HL-60 (cell line): Measurements from ENCODE around the gene SLC6A6.
A peak's percentile ranks its signal among the peaks of the same experiment; 100 is the strongest.

ENCODE experiments used
- GABPA ChIP-seq: IDR thresholded peaks from 2 replicates; pipeline ENCODE4 v1.6.1; 2012; ENCODE audit warnings: low read depth
- POLR2AphosphoS5 ChIP-seq: IDR thresholded peaks from 2 replicates; pipeline ENCODE4 v1.6.1; 2012; ENCODE audit warnings: low read depth
- REST ChIP-seq: IDR thresholded peaks from 2 replicates; pipeline ENCODE4 v1.6.1; 2012; ENCODE audit warnings: low read depth; ENCODE audit not compliant: insufficient replicate concordance
- SPI1 ChIP-seq: IDR thresholded peaks from 2 replicates; pipeline ENCODE4 v1.6.1; 2012; ENCODE audit warnings: low read depth, mild to moderate bottlenecking, borderline replicate concordance
- TF ChIP-seq, protein P1 (sequence below): IDR thresholded peaks from one replicate; pipeline ENCODE4 v1.5.1; 2011; ENCODE audit warnings: low read length, control low read depth, inconsistent platforms; ENCODE audit not compliant: insufficient read depth

- peak; percentile 70; the same call in 1 of the 2 replicates for TF ChIP-seq SPI1
- no peak for TF ChIP-seq REST
- TF ChIP-seq, protein P1, sequence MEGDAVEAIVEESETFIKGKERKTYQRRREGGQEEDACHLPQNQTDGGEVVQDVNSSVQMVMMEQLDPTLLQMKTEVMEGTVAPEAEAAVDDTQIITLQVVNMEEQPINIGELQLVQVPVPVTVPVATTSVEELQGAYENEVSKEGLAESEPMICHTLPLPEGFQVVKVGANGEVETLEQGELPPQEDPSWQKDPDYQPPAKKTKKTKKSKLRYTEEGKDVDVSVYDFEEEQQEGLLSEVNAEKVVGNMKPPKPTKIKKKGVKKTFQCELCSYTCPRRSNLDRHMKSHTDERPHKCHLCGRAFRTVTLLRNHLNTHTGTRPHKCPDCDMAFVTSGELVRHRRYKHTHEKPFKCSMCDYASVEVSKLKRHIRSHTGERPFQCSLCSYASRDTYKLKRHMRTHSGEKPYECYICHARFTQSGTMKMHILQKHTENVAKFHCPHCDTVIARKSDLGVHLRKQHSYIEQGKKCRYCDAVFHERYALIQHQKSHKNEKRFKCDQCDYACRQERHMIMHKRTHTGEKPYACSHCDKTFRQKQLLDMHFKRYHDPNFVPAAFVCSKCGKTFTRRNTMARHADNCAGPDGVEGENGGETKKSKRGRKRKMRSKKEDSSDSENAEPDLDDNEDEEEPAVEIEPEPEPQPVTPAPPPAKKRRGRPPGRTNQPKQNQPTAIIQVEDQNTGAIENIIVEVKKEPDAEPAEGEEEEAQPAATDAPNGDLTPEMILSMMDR = no peak
- TF ChIP-seq POLR2AphosphoS5 = peak; percentile 79
- TF ChIP-seq GABPA = no peak
Observed at GRCh38 chr3:14418296-14419250, 16.2 kb downstream of the SLC6A6 start.
